Activated CD4-positive, alpha-beta T cell treated with anti-CD3 and anti-CD28 coated beads, Interleukin-10, Interleukin-2, amounts not matched to agents 100 ng/mL and 50 ng/mL, durations not matched to agents 16 hours and 8 hours (primary cell): Measurements from ENCODE around the gene DLD.
"Not testable (repeated sequence)": the region's sequence is repeated elsewhere in the genome, so short reads cannot be mapped to it uniquely, and the experiment has no call there.

ENCODE experiments used
- DNase-seq: peaks from one replicate; pipeline ENCODE4 v3.0.0-alpha.2; 2020

The DLD gene

DNA sequence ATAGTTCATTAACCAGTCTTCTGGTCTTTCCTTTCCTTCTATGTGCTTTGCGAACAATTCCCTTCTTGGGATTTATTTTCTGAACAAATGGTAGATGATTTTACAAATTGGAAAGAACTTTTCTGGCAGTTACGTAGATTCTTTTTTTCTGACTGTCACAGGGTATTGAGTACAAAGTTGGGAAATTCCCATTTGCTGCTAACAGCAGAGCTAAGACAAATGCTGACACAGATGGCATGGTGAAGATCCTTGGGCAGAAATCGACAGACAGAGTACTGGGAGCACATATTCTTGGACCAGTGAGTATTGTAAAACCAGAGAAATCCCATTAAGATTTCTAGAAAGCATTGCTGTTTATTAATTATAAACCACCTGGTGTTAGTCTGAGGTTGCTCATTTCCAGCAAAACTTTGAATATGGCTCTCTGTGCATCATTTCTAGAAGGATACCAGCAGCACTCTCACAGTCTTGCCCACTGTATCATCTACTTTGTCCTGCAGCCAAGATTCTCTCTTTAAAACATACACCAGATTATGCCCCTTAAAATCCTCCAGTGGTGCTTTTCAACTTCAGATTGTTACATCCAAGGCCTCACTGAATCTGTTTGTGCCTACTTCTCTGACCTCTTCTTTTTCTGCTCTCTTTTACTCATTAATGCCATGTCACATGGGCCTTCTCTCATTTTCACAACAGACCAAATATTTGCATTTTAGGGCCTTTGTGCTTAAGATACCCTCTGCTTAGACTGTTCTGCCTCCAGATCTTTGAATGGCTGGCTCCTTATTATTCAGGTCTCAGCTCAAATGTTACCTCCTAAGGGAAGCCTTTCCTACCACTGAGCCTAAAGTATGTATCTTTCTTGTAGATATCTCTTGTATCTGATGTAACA is 27.0 kb downstream of the DLD start:
- no peak for DNase-seq

- DNase-seq, result no peak
Measured at GRCh38 chr7:107918948-107919347, 28.0 kb downstream of the DLD start.

DNA sequence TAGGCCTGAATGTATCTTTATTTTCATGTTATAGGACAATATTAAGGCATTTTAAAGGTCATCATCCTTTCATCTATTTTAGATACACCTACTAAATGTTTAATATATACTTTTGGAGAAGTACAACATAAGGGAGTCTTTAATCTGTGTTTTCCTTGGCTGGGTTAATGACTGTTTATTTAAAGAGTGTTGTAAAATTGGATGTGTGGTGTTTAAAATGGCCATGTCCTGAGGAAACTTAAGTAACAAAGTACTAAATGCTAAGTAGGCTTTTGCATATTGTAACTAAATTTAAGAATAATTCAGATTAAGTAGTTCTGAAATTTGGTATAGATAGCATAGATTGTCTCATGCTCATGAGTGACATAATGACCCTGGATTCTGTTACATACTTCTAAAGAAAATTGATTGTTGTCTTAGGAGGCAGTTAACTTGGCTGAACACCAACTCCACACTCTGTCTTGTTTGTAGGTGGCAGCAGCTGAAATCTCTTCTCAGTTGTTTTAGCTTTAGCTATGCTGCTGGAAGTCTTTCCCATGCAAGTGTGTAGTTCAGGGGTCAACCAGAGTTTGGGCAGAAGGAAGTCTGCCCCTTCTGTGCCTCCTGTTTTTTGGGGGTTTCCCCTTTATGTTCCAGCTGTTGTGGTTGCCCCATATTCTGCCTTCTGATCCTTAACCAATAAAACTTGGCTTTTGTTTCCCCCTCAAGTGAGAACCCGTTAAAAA is 29.2 kb downstream of the DLD start:
- no peak for DNase-seq

- DNase-seq, result not testable (repeated sequence)
Measured at GRCh38 chr7:107921826-107922225, 30.8 kb downstream of the DLD start.

DNA sequence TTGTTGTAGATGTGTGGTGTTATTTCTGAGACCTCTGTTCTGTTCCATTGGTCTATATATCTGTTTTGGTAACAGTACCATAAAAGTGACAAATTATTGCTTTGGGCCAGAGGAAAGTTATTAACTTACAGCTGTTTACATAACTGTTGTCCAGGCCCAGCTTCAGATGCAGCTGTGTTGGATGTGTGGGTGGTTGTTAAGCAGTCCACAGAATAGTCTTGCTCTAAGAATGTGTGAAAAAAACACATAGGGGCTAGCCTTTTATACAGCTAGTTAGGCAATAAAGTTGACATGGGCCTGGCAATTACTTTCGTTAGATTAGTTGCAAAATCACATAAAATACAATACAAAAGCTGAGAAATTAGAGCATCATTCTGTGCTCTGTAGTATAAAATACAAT is 31.9 kb downstream of the DLD start:
- no peak for DNase-seq

- DNase-seq, result no peak
Measured at GRCh38 chr7:107924841-107925504, 34.0 kb downstream of the DLD start.

- DNase-seq, result no peak
Measured at GRCh38 chr7:107926481-107926880, 35.5 kb downstream of the DLD start.

DNA sequence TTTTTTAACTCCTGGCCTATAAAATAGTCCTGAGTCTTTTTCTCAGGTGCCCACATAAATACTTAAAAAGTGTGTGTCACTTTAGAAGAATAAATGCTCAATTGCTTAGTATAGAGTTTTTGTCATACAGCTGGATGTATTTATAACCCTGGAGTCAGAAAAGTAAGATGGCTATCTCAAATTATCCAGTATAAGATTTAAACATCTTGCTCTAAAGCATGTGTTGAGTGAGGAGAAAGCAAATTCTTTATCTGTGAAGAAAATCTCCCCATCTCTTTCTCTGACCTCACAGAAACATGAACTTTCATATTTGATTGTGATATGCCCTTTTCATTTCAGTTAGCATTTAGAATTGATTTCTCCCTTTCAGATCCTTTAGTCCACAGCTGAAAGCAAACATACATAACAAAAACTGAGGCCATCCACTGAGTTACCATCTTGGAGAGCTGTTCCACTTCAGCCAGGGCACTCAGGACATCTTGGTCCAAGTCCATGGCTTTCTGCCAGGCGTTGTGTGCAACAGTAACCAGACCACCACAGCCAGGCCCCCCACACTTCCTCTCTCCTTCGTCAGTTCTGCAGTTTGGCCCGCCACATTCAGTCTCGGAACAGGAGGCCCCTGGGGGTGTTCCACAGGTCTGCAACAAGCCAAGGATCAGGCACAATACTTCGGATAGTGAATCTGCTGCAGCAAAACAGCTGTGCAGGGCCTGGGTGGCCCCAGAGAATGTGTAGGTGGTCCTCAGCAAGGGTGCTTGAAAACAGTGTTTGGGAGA is 40.9 kb downstream of the DLD start:
- no peak for DNase-seq

DNA sequence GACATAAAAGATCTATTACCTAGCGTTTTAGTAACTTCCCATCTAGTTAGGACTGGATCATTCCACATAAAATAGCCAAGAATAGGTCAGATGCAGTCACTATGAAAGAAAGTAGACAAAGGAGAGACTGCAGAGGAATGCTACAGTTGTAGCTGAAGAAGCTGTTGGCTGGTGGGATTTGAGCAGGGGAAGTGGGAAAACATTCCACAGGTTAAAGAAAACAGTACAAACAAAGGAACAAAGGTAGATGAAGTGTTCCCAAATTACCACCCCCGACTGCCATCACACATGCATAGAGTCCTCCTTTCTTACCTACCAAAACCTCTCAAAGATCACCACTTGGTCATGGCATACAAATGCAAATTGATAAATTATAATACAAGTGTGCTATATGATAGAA is 41.8 kb downstream of the DLD start:
- DNase-seq, result no peak

DNA sequence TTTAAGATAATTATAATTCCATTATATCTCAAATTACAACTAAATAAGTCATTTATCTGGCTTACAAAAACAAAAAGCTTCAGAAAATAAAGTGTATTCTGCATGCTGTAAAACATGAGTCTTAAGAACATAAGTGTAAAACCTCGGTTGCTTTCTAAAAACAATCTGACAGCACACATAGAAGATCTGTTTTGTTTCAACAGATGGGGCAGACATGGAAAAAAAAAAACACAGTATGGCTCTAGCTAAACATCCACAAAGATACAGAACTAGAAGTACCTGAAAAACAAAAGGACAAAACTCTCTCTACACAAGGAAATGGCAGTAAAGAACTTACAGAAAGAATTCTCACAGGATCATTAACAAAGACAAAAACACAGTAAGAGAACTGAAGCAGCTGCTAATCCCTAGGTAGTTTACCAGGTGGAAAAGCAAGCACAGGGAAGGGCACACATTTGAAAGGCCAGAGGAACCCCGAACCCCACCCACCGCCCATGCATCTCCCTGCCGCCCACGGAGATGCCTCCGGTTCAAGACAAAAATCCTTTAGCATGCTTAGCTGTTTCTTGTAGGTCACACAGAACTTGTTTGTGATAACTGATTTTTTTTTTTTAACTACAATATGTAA is 42.5 kb downstream of the DLD start:
- no peak for DNase-seq

- no peak for DNase-seq
Measured at GRCh38 chr7:107934991-107935770, 44.2 kb downstream of the DLD start.

DNA sequence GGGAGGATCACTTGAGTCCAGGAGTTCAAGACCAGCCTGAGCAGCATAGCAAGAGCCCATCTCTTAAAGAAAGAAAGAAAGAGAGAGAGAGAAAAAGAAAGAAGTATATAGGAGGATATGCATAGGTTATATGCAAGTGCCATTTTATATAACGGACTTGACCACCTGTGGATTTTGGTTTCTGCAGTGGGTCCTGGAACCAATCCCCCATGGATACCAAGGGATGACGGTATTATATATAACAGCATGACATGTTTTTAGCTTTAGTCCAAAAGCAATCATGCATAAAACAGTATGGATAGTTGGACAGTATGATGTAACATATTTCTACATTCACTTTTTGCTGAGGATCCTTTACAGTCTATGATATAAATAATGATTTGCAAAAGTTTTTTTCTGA is 45.3 kb downstream of the DLD start:
- DNase-seq, result no peak

- no peak for DNase-seq
Measured at GRCh38 chr7:107937531-107937930, 46.5 kb downstream of the DLD start.

- DNase-seq, result no peak
Measured at GRCh38 chr7:107938456-107939250, 47.7 kb downstream of the DLD start.

- no peak for DNase-seq
Measured at GRCh38 chr7:107939573-107940489, 48.8 kb downstream of the DLD start.

- no peak for DNase-seq
Measured at GRCh38 chr7:107940951-107941350, 50.0 kb downstream of the DLD start.

DNA sequence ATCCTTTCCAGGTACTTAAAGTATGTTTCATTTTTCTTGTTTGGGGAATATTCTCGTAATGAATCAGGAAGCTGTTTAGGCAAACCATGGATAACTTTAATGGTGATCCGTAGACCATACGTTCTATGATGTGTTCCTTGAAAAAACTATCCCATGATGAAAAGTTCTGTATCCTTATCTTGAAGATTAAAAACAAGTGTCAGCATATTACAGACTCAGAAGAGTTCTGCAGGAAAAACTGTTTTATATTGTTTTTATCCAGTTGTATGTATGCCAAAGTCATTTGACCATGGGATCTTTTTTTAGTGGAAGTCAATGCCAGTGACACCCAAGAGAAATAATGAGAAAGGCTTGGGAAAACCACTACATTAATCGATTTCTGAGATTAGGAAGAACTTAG is 52.0 kb downstream of the DLD start:
- no peak for DNase-seq

DNA sequence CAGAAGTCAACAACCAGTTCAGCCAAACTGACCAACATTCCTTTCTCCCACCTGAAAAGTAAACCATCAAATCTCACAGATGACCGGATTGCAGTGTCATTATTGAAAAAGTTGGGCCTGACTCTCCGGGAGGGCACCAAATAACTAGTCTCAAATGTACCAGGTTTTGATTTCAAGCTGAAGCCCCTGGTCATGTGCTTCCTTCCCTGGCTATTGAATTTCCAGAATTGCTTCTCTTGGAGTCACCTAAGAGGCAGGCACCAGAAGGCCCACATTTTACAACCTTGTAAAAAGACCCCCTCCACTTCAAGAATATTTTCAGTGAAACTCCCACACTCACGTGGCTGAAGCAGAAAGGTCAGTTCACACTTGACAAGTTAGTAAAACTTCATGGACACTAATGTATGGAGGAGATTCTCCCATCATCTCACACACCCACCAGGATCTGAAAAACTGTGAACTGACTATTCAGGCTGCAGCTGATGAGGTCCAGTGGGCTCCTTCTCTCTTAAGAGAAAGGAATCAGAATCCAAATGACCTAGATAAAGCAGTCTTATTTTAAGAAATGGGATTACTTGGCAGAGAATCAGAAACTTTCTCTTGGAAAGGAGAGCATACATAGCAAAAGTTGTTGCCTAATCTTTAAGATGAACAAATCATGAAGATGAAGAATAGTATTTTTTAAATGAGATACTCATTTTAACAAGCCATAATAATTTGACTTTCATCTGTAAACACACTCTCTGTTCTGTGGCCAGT is 53.6 kb downstream of the DLD start:
- DNase-seq, result no peak

- no peak for DNase-seq
Measured at GRCh38 chr7:107945332-107945731, 54.3 kb downstream of the DLD start.
